OCI-M2 (cell line): ENCODE data around the gene SPATA33.
A peak's percentile ranks its signal among the peaks of the same experiment; 100 is the strongest.
"Not testable (repeated sequence)": the region's sequence is repeated elsewhere in the genome, so short reads cannot be mapped to it uniquely, and the experiment has no call there.

ENCODE experiments used
- DNase-seq: peaks from one replicate; lab custom pipeline; 2025; ENCODE audit not compliant: unreplicated experiment; lab: John Stamatoyannopoulos, UW

The SPATA33 gene

DNA sequence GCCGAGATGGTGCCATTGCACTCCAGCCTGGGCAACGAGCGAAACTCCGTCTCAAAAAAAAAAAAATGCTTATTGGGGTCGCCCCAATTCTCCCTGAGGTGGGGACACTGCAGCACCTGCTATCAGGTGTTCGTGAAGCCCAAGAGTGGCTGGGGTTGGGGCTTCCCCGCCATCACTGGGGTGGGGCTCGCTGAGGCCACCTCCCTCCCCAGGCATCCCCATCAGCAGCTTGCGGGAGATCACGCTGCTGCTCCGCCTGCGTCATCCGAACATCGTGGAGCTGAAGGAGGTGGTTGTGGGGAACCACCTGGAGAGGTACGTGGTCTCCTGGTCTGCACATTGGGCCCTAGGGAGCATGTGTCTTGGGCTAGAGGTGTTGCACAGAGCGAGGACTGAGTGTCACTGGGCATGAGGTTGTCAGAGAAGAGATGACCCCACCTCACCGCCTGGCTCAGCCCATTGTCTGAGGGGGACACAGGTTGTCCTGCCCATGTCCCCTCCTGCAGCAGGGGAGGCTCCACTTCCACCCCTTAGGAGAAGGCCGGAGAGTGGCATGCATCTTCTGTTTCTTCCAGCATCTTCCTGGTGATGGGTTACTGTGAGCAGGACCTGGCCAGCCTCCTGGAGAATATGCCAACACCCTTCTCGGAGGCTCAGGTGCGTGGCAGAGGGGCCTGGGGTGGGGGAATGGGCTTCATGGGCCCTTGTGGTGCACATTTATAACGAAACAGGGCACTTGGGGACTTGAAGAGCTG lies 33.8 kb downstream of the SPATA33 start:
- DNase-seq = no peak

GRCh38 chr16:89691986-89692569 lies 34.4 kb downstream of the SPATA33 start:
- no peak for DNase-seq

DNA sequence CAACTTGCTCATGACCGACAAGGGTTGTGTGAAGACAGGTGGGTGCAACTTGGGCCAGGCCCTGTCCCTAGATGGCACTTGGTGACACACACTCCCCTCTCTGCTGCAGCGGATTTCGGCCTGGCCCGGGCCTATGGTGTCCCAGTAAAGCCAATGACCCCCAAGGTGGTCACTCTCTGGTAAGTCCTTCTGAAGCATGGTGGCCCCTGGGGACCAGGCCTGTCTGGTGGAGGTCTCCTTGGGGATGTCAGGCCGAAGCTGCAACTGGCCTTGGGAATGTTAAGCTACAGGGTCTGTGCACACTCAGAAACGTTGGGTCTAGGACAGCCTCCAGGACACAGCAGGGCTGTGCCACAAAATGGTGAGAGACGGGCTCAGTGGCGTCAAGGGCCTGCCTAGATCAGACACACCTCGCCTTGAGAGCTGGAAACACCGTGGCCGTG lies 35.7 kb downstream of the SPATA33 start:
- DNase-seq = no peak

DNA sequence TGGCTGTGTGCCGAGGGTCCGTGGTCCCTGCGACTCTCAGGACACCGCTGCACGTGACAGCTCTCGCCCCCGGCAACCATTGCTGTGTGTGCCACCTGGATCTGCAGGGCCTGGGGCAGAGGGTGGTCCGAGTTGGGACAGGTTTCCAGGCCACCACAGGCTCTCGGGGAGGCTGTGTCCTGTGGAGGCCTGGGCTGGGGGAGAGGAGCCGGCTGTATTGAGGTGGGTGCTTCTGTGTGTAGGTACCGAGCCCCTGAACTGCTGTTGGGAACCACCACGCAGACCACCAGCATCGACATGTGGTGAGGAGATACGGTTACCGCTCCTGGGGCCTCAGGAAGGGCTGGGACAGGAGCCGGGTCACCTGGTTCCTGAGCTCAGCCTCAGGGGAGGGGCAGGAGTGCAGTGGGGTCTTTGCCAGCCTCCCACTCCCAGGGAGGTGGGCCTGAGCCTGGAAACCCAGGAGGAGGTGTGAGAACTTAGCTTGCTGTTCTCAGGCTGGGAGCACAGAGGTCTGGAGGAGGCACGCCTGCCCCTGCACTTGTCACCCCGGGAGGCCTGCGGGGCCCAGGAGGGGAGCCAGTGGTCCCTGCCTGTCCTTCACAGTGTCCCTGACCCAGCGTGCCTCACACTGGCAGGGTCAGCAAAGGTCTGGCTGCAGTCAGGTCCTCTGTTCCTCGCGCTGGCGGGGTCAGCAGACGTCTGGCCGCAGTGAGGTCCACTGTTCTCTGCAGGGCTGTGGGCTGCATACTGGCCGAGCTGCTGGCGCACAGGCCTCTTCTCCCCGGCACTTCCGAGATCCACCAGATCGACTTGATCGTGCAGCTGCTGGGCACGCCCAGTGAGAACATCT lies 36.5 kb downstream of the SPATA33 start:
- DNase-seq = no peak

DNA sequence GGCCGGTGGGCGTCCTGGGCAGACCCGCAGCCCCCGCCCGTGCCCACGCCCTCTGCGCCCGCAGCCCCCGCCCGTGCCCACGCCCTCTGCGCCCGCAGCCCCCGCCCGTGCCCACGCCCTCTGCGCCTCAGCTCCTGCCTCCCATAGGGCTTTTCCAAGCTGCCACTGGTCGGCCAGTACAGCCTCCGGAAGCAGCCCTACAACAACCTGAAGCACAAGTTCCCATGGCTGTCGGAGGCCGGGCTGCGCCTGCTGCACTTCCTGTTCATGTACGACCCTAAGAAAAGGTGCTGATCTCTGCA lies 37.1 kb downstream of the SPATA33 start:
- DNase-seq = not testable (repeated sequence)

DNA sequence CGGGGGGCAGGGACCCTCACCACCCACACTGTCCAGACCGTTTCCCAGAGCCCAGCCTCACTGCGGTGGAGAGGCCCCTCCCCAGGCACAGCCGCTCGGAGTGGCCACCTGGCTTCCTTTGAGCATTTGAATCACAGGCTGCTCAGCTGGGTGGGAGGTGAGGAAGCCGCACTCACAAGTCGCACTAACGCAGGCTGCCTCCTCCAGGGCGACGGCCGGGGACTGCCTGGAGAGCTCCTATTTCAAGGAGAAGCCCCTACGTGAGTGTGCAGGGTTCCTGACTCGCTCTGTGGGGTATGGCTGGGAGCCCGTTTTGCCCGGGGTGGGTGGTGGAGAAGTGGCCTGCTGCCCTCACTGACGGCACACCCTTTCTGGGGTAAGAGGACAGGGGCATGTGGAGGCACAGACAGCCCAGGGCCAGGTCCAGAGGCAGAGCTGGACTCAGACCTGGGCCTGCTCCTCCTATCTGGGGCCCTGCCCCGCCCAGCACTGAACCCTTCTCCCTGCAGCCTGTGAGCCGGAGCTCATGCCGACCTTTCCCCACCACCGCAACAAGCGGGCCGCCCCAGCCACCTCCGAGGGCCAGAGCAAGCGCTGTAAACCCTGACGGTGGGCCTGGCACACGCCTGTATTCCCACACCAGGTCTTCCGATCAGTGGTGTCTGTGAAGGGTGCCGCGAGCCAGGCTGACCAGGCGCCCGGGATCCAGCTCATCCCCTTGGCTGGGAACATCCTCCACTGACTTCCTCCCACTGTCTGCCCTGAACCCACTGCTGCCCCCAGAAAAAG lies 37.6 kb downstream of the SPATA33 start:
- DNase-seq = no peak

- DNase-seq = no peak
Observed at GRCh38 chr16:89695875-89696669, 38.4 kb downstream of the SPATA33 start.

DNA sequence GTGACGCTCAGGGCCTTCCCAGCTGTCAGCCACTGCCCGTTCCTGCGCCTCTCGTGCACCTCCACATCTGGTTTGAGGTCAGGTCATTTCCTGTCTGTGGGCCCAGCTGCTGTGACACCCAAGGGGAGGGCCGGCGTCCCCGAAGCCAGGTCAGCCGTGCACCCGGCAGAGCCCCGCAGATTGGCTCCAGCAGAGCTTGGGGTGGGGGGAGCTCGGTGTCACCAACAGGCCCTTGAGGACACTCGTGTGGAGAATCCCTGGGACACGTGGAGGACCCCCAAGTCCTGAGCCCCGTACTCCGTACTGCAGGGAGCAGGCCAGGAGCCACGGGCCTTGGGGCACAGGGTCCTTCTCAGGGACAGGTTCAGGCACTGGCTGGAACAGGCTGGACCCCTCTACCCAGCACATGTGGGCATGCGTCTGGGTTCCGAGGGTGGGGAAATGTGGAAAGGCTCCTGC lies 39.1 kb downstream of the SPATA33 start:
- no peak for DNase-seq

DNA sequence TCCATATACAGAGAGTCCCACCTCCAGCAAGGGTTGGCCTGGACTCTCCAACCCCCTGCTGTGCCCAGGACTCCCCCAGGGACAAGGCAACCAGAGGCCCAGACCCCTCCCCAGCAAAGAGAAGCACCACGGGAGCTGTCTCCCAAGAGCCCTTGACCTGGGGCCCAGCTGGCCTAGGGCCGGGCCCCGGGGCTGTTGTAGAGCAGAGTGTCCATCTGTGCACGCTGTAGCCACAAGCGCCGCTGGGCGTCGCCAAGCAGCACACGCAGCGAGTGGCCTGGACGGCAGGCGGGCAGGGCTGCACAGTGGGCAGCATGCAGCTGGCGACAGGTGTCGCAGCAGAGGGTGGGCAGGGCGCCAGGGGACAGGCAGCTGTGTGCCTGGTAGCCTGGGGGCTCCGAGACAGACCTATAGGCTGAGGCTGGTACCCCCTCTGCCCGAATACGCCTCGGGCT lies 39.6 kb downstream of the SPATA33 start:
- no peak for DNase-seq

- DNase-seq = no peak
Observed at GRCh38 chr16:89697616-89698331, 40.1 kb downstream of the SPATA33 start.

DNA sequence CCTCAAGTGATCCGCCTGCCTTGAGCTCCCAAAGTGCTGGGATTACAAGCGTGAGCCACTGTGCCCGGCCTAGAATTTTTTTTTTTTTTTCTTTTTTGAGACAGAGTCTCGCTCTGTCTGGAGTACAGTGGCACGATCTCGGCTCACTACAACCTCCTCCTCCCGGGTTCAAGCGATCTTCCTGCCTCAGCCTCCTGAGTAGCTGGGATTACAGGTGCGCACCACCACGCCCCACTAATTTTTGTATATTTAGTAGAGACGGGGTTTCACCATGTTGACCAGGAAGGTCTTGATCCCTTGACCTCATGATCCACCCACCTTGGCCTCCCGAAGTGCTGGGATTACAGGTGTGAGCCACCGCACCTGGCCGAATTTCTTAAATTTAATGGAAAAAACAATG lies 41.1 kb downstream of the SPATA33 start:
- not testable (repeated sequence) for DNase-seq

DNA sequence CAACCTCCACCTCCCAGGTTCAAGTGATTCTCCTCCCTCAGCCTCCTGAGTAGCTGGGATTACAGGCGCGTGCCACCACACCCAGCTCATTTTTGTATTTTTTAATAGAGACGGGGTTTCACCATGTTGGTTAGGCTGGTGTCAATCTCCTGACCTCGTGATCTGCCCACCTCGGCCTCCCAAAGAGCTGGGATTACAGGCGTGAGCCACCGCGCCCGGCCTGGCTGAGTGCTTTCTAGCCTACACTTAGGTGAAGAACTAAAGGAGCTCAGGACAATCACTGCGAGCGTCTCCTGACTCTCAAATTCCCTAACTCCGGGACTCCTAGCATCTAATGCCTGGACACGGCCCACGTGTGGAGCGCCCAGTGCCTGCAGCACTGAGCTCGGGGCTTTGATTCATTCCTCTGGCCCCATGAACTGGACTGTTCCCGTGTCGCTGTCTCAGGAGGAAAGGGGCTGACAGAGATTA lies 42.0 kb downstream of the SPATA33 start:
- not testable (repeated sequence) for DNase-seq

GRCh38 chr16:89700100-89700648 lies 42.5 kb downstream of the SPATA33 start:
- DNase-seq = peak; percentile 74

GRCh38 chr16:89700649-89701424 lies 43.2 kb downstream of the SPATA33 start:
- DNase-seq = no peak

DNA sequence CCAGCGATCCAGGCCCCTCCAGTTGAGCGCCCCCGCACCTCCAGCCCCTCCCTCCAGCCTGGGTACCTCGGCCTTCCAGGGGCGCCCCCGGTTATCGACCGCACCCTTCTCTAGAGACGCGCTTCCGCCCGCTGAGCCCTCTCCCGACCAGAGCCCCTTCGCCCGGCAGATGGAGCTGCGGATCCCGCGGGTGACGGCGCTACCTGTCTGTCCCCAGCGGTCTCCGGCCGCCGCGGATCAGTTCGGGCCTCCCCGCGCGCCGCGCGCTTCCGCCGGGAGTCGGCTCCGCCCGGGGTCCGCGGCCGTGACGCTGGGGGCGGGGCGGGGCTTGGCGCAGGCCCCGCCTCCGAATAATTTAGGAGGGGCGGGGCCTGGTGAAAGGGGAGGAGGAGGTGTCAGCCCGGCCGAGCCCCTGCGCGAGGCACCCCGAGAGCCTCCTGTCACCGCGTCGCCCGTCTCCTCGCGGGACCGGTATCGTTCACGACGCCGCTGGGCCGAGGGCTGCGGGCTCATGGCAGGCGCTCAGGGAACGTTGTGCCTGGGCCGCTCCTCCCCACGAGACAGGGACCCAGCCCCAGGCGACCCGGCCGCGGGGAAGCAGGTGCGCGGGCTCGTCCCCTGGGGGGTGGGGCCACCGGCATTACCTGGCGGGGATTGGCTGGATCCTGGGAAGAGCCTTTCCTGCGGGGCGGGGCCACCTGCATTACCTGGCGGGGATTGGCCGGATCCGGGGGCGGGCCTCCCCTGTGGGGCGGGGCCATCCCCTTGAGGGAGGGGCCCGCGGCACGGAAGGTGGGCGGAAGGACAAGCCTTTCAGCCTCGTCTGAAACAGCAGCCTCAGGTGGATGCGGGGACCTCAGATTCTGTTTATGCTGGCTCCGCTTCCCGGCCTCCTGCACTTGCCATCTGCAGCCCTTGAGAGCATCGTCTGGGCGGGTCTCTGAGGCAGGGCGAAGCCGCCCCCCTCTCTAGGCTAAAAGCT lies 44.1 kb downstream of the SPATA33 start, which contains the start of gene SPATA2L:
SPATA2L (minus strand) TSS at position 281 of the 982 bp plus-strand sequence. CDS start 473 bp downstream, outside the sequence.
- peak; percentile 48 for DNase-seq

DNA sequence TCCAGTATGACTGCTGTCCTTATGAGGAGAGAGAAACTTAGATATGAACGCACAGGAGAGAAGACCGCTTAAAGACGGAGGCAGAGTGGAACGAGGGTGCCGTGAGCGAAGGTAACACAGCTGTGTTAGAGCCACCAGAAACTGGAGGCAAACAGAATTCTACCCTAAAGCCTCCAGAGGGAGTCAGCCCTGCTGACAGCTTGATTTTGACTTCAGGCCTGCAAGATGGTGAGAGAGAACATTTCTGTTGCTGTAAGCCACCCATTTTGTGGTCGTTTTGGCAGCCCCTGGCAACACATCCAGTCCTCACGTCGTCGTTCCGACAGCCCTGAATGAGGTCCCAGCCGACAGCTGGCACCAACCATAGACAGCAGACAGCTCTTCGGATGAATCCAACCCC lies 46.6 kb downstream of the SPATA33 start:
- no peak for DNase-seq

DNA sequence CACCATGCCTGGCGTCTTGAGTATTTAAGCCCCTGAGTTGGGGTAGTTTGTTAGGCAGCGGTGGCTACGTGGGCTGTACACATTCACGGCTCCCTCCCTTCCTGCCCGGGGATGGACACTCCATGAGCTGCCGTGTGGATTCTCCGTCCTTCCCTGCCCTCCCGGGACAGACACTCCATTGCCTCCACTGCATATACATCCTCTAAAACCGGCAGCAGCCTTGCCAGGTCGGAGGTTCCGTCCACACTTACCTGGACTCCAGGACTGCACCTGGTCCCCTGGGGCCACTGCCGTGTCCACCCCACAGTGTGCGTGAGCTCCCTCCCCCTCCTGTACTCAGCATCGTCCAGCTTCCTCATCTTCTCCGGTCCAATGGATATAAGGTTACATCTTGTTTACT lies 47.4 kb downstream of the SPATA33 start:
- DNase-seq = no peak
